ENCODE results near the gene OSBPL1A.
A peak's percentile ranks its signal among the peaks of the same experiment; 100 is the strongest.

OSBPL1A gene

GRCh38 chr18:24397694-24398368 is at the start of gene OSBPL1A:
Gene OSBPL1A (minus strand): TSS chr18:24397824. CDS start chr18:24377533, 20,291 bp downstream.
- DNase-seq, result peak; percentile 18 to 77 (median 46)

- no peak for DNase-seq
Measured at GRCh38 chr18:24446953-24447538, 49.4 kb upstream of the OSBPL1A start.

GRCh38 chr18:24446453-24446852 is 48.8 kb upstream of the OSBPL1A start:
- no peak for DNase-seq

- DNase-seq, result no peak
Measured at GRCh38 chr18:24443870-24444269, 46.2 kb upstream of the OSBPL1A start.

- no peak for DNase-seq
Measured at GRCh38 chr18:24436939-24437338, 39.3 kb upstream of the OSBPL1A start.

- no peak for DNase-seq
Measured at GRCh38 chr18:24432618-24433017, 35.0 kb upstream of the OSBPL1A start.

GRCh38 chr18:24429188-24429587 is 31.6 kb upstream of the OSBPL1A start:
- DNase-seq, result no peak

- DNase-seq, result no peak
Measured at GRCh38 chr18:24428709-24429108, 31.1 kb upstream of the OSBPL1A start.

- no peak for DNase-seq
Measured at GRCh38 chr18:24427484-24427883, 29.9 kb upstream of the OSBPL1A start.

- peak; percentile 44 to 75 (median 56) for DNase-seq
Measured at GRCh38 chr18:24426398-24427294, 29.0 kb upstream of the OSBPL1A start, which contains the start of gene IMPACT. Gene IMPACT (plus strand): TSS chr18:24426670. CDS start chr18:24426757, 87 bp downstream.

GRCh38 chr18:24426073-24426397 is 28.4 kb upstream of the OSBPL1A start:
- no peak for DNase-seq

GRCh38 chr18:24421831-24422230 is 24.2 kb upstream of the OSBPL1A start:
- no peak for DNase-seq

GRCh38 chr18:24420551-24420950 is 22.9 kb upstream of the OSBPL1A start:
- DNase-seq, result no peak

- DNase-seq, result no peak
Measured at GRCh38 chr18:24417480-24417879, 19.9 kb upstream of the OSBPL1A start.

- no peak for DNase-seq
Measured at GRCh38 chr18:24414349-24415003, 16.9 kb upstream of the OSBPL1A start.

GRCh38 chr18:24413148-24413547 is 15.5 kb upstream of the OSBPL1A start:
- DNase-seq, result no peak

- no peak for DNase-seq
Measured at GRCh38 chr18:24408496-24408895, 10.9 kb upstream of the OSBPL1A start.

- DNase-seq, result no peak
Measured at GRCh38 chr18:24404591-24404990, 7.0 kb upstream of the OSBPL1A start.

GRCh38 chr18:24403076-24403475 is 5.5 kb upstream of the OSBPL1A start:
- DNase-seq, result no peak

GRCh38 chr18:24402209-24402785 is 4.7 kb upstream of the OSBPL1A start:
- no peak for DNase-seq

- no peak for DNase-seq
Measured at GRCh38 chr18:24400587-24400986, 3.0 kb upstream of the OSBPL1A start.

GRCh38 chr18:24398540-24398939 is 916 bp upstream of the OSBPL1A start:
- no peak for DNase-seq
